GM23248 (cell line): Measurements from ENCODE around the gene CCDC15. TPM values are rescaled to one million over a fixed set of nuclear protein-coding genes. Genes with fewer than 3 reads are reported as not detected.

Experiments used
- DNase-seq: peaks from one replicate; pipeline ENCODE4 v3.0.0-alpha.2; 2015
- H2AFZ ChIP-seq: fragments of 200-600 bp; sonication (generic); 2 replicates; pipeline ENCODE4 v1.6.1; 2016; ENCODE audit warnings: antibody characterized with exemption
- H3F3A ChIP-seq: fragments of 200-600 bp; sonication (generic); 2 replicates; pipeline ENCODE4 v1.6.1; 2016; ENCODE audit warnings: mild to moderate bottlenecking, antibody characterized with exemption, mixed run types; ENCODE audit not compliant: insufficient read depth
- H3K27ac ChIP-seq: fragments of 200-600 bp; sonication (generic); 2 replicates; pipeline ENCODE4 v1.5.1; 2016; ENCODE audit warnings: mild to moderate bottlenecking
- H3K27me3 ChIP-seq: fragments of 200-600 bp; sonication (generic); replicated peaks from 2 replicates; pipeline ENCODE4 v1.6.1; 2016; ENCODE audit warnings: mild to moderate bottlenecking; ENCODE audit not compliant: insufficient read depth
- H3K36me3 ChIP-seq: fragments of 200-600 bp; sonication (generic); 2 replicates; pipeline ENCODE4 v1.6.1; 2016; ENCODE audit warnings: low read depth, mild to moderate bottlenecking
- H3K4me1 ChIP-seq: fragments of 200-600 bp; sonication (generic); 2 replicates; pipeline ENCODE4 v1.6.1; 2016; ENCODE audit warnings: mild to moderate bottlenecking; ENCODE audit not compliant: insufficient read depth
- H3K4me2 ChIP-seq: fragments of 200-600 bp; sonication (generic); one replicate; pipeline ENCODE4 v1.6.1; 2016; ENCODE audit warnings: mild to moderate bottlenecking; ENCODE audit not compliant: unreplicated experiment
- H3K4me3 ChIP-seq: fragments of 200-600 bp; sonication (generic); 2 replicates; pipeline ENCODE4 v1.5.1; 2016; ENCODE audit warnings: mild to moderate bottlenecking
- H3K79me2 ChIP-seq: fragments of 200-600 bp; sonication (generic); 2 replicates; pipeline ENCODE4 v1.6.1; 2016; ENCODE audit warnings: mild to moderate bottlenecking; ENCODE audit not compliant: insufficient read depth
- H3K9ac ChIP-seq: fragments of 200-600 bp; sonication (generic); 2 replicates; pipeline ENCODE4 v1.6.1; 2016; ENCODE audit warnings: mild to moderate bottlenecking
- H3K9me2 ChIP-seq: fragments of 200-600 bp; sonication (generic); 2 replicates; pipeline ENCODE4 v1.6.1; 2016; ENCODE audit warnings: mixed run types, mild to moderate bottlenecking, moderate library complexity; ENCODE audit not compliant: insufficient read depth
- H3K9me3 ChIP-seq: fragments of 200-600 bp; sonication (generic); one replicate; pipeline ENCODE4 v1.6.1; 2017; ENCODE audit warnings: low read depth
- H4K20me1 ChIP-seq: fragments of 200-600 bp; sonication (generic); 2 replicates; pipeline ENCODE4 v1.6.0; 2016; ENCODE audit not compliant: insufficient read depth
- EZH2 ChIP-seq: fragments of 200-600 bp; sonication (generic); IDR thresholded peaks from 2 replicates; pipeline ENCODE4 v1.6.1; 2018; ENCODE audit warnings: antibody characterized with exemption, mild to moderate bottlenecking; ENCODE audit not compliant: insufficient read depth, poor library complexity, severe bottlenecking
- EZH2phosphoT487 ChIP-seq: fragments of 200-600 bp; sonication (generic); IDR thresholded peaks from 2 replicates; pipeline ENCODE4 v1.6.1; 2018; ENCODE audit warnings: antibody characterized with exemption, moderate library complexity, mild to moderate bottlenecking, low read depth; ENCODE audit not compliant: insufficient read depth
- WGBS, 2 experiments: methylation state at CpG; one replicate each; pipeline ENCODE4 v1.1.6; 2015 to 2017; ENCODE audit warnings: low lambda C conversion rate in 2 of 2, low coverage in 1 of 2; ENCODE audit errors: missing lambda C conversion rate in 2 of 2; 5-methylcytosine and 5-hydroxymethylcytosine counted together
- in situ Hi-C: fragments of 300-500 bp; cut with MboI; formaldehyde crosslinking; loops from 2 replicates; pipeline ENCODE4 v1.15.0; 2020
- polyA plus RNA-seq: library from polyadenylated mRNA; unstranded; fragments of >200 nt; fragmentation: Nextera tagmentation; extraction: Ambion mirVana; gene quantifications from 2 replicates; pipeline ENCODE4 v1.2.1, GENCODE V29; 2016
- total RNA-seq: library from RNA; depleted of rRNA; stranded (reverse); fragments of >200 nt; shearing (Covaris generic); gene quantifications from 2 replicates; pipeline ENCODE4 v1.2.3, GENCODE V29; 2014

CCDC15 gene
- total and polyA plus RNA-seq, 2 experiments from 2014 or later = 0.97 to 1.6 TPM

GRCh38 chr11:124943254-124943616 lies 10.8 kb upstream of the CCDC15 start:
- in situ Hi-C loops = no loop called here
- H3F3A ChIP-seq = peaks cover 12% of the 10 kb centered on the region
- no peaks in the 10 kb centered on the region for H3K27me3 ChIP-seq
- no peaks in the 10 kb centered on the region for H3K9me3 ChIP-seq
- DNase-seq = no peak
- H4K20me1 ChIP-seq = no peaks in the 10 kb centered on the region
- 48 to 50% methylated on average over 5 of the region's 5 CpGs for WGBS, 2 experiments
- H3K9me2 ChIP-seq = no peaks in the 10 kb centered on the region
- no peak overlapping the region for H2AFZ ChIP-seq
- TF ChIP-seq EZH2 (no peak), EZH2phosphoT487 (no peak)
- H3K4me2 ChIP-seq = no peak overlapping the region
- peaks cover 16% of the 10 kb centered on the region for H3K4me1 ChIP-seq
- H3K27ac ChIP-seq = no peak overlapping the region
- H3K36me3 ChIP-seq = no peaks in the 10 kb centered on the region
- H3K9ac ChIP-seq = no peak overlapping the region
- H3K79me2 ChIP-seq = no peaks in the 10 kb centered on the region
- no peak overlapping the region for H3K4me3 ChIP-seq

DNA sequence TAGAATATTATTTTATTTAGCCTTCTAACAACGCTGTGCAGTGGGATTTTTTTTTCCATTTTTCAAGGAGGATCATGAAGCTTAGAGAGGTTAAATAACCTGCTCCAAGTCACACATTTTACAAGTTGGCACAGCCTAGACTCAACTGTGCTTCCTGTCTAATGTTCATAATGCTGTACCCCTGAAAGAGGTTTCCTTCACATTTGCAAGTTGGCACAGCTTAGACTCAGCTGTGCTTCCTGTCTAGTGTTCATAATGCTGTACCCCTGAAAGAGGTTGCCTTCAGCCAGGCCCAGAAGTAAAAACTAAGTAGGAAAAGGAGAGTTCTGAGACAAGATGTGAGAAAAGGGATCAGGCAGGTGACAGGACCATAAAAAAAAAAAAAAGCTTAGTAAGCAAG lies 10.3 kb upstream of the CCDC15 start:
- Histone ChIP-seq H4K20me1 (no peaks in the 10 kb centered on the region), H3K27ac (no peak overlapping the region), H3K4me1 (peaks cover 11% of the 10 kb centered on the region; the same call in 1 of the 2 replicates), H3K27me3 (no peaks in the 10 kb centered on the region), H3K4me2 (no peak overlapping the region), H3K4me3 (no peak overlapping the region), H3F3A (peaks cover 8% of the 10 kb centered on the region), H3K79me2 (no peaks in the 10 kb centered on the region), H3K9me3 (no peaks in the 10 kb centered on the region), H3K9ac (no peak overlapping the region), H3K9me2 (no peaks in the 10 kb centered on the region), H2AFZ (no peak overlapping the region), H3K36me3 (no peaks in the 10 kb centered on the region)
- DNase-seq = no peak
- TF ChIP-seq EZH2 (no peak), EZH2phosphoT487 (no peak)
- in situ Hi-C loops = no loop called here
- WGBS, 2 experiments = 92 to 100% methylated on average over 1 of the region's 1 CpG

GRCh38 chr11:124944565-124944964 lies 9.4 kb upstream of the CCDC15 start:
- H3K27ac ChIP-seq = no peak overlapping the region
- no peak overlapping the region for H2AFZ ChIP-seq
- H3F3A ChIP-seq = peaks cover 8% of the 10 kb centered on the region
- H3K4me3 ChIP-seq = no peak overlapping the region
- H3K9me3 ChIP-seq = no peaks in the 10 kb centered on the region
- no peak overlapping the region for H3K4me2 ChIP-seq
- in situ Hi-C loops = no loop called here
- no peaks in the 10 kb centered on the region for H3K36me3 ChIP-seq
- no peaks in the 10 kb centered on the region for H3K9me2 ChIP-seq
- H3K9ac ChIP-seq = no peak overlapping the region
- no peak for DNase-seq
- no peaks in the 10 kb centered on the region for H3K79me2 ChIP-seq
- WGBS, 2 experiments = 68 to 71% methylated on average over 3 of the region's 3 CpGs
- H4K20me1 ChIP-seq = no peaks in the 10 kb centered on the region
- no peak for TF ChIP-seq EZH2
- TF ChIP-seq EZH2phosphoT487 = no peak
- H3K27me3 ChIP-seq = no peaks in the 10 kb centered on the region
- peaks cover 9% of the 10 kb centered on the region; the same call in 1 of the 2 replicates for H3K4me1 ChIP-seq

DNA sequence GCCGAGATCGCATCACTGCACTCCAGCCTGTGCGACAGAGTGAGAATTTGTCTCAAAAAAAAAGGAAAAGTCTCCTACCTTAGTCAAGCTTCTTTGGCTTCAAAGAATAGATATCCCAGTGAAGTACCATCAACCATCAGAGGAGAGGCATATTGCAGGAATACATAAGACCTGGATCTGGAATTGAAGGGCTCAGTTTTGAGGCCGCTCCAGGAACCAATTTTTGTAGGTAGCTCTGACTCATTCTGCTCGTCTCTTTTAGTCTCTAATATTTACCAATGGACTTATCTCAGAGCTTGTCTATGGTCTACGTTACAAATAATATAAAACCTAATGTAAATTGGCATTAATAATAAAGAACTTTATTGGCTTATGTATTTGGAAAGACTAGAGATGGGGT lies 8.2 kb upstream of the CCDC15 start:
- TF ChIP-seq EZH2phosphoT487 (no peak), EZH2 (no peak)
- Histone ChIP-seq H3K9me3 (no peaks in the 10 kb centered on the region), H3K36me3 (no peaks in the 10 kb centered on the region), H4K20me1 (no peaks in the 10 kb centered on the region), H3F3A (peaks cover 8% of the 10 kb centered on the region), H3K4me3 (no peak overlapping the region), H3K9ac (no peak overlapping the region), H3K4me1 (peaks cover 9% of the 10 kb centered on the region; the same call in 1 of the 2 replicates), H3K79me2 (no peaks in the 10 kb centered on the region), H3K27me3 (no peaks in the 10 kb centered on the region), H3K9me2 (no peaks in the 10 kb centered on the region), H3K27ac (no peak overlapping the region), H2AFZ (no peak overlapping the region), H3K4me2 (no peak overlapping the region)
- in situ Hi-C loops = no loop called here
- 68 to 75% methylated on average over 6 of the region's 6 CpGs for WGBS, 2 experiments
- DNase-seq = no peak

GRCh38 chr11:124946735-124947141 lies 7.3 kb upstream of the CCDC15 start:
- Histone ChIP-seq H3K4me3 (no peak overlapping the region), H3K9me2 (no peaks in the 10 kb centered on the region), H3K27me3 (no peaks in the 10 kb centered on the region), H3K79me2 (no peaks in the 10 kb centered on the region), H3K27ac (peak overlapping the region; percentile 7; the same call in 1 of the 2 replicates), H3K4me1 (peaks cover 9% of the 10 kb centered on the region; the same call in 1 of the 2 replicates), H3K9ac (no peak overlapping the region), H3K4me2 (no peak overlapping the region), H3K36me3 (no peaks in the 10 kb centered on the region), H4K20me1 (no peaks in the 10 kb centered on the region), H2AFZ (peak overlapping the region; percentile 42; the same call in 1 of the 2 replicates), H3F3A (peaks cover 8% of the 10 kb centered on the region), H3K9me3 (no peaks in the 10 kb centered on the region)
- in situ Hi-C loops = no loop called here
- peak; percentile 45 for DNase-seq
- 38 to 42% methylated on average over 2 of the region's 2 CpGs for WGBS, 2 experiments
- TF ChIP-seq EZH2phosphoT487 (no peak), EZH2 (no peak)
